ENCODE measurements around the gene GRIK5. TPM values are rescaled to one million over a fixed set of nuclear protein-coding genes. Genes with fewer than 3 reads are reported as not detected.

Gene GRIK5
- total RNA-seq, 4 donors from 2014 or later: 7.0 to 23.4 (median 12.3) TPM

DNA sequence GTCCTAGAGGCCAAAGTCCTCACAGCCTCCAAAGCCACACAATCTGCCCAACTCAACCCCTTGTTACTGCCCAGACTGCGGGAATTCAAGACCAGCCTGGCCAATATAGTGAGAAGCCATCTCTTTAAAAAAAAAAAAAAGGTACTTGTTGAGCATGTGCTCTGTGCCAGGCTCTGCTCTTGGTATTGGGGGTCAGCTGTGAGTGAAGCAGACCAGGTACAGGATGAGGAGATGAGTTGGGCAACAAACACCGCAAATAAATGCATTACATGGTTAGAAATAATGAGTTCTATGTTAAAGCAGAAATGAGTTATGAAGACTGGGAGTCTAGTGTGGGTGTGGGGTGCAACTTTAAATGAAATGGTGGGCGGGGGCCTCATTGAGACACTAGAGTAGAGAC, 9.9 kb downstream of the GRIK5 start:
- no peak for TF ChIP-seq POLR2AphosphoS5 (IDR thresholded peaks at IDR 0.05)
- no peak for TF ChIP-seq EP300 (IDR thresholded peaks at IDR 0.05)
- TF ChIP-seq, protein P1, sequence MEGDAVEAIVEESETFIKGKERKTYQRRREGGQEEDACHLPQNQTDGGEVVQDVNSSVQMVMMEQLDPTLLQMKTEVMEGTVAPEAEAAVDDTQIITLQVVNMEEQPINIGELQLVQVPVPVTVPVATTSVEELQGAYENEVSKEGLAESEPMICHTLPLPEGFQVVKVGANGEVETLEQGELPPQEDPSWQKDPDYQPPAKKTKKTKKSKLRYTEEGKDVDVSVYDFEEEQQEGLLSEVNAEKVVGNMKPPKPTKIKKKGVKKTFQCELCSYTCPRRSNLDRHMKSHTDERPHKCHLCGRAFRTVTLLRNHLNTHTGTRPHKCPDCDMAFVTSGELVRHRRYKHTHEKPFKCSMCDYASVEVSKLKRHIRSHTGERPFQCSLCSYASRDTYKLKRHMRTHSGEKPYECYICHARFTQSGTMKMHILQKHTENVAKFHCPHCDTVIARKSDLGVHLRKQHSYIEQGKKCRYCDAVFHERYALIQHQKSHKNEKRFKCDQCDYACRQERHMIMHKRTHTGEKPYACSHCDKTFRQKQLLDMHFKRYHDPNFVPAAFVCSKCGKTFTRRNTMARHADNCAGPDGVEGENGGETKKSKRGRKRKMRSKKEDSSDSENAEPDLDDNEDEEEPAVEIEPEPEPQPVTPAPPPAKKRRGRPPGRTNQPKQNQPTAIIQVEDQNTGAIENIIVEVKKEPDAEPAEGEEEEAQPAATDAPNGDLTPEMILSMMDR (IDR thresholded peaks at IDR 0.05): no peak
- TF ChIP-seq POLR2A (IDR thresholded peaks at IDR 0.05): no peak
- H3K4me1 ChIP-seq: no peaks in the 10 kb centered on the region
- H3K36me3 ChIP-seq: peaks cover 0 to 100% of the 10 kb centered on the region in 2 donors
- H3K4me3 ChIP-seq: no peak overlapping the region
- H3K27ac ChIP-seq: no peak overlapping the region
- 94 to 97% methylated on average over 2 to 3 of the region's 3 CpGs for WGBS, 2 donors (ENCODE audit: low coverage in 1 of 2)
- no peak for ATAC-seq
- H3K9me3 ChIP-seq: no peaks in the 10 kb centered on the region
- H3K27me3 ChIP-seq: no peaks in the 10 kb centered on the region

DNA sequence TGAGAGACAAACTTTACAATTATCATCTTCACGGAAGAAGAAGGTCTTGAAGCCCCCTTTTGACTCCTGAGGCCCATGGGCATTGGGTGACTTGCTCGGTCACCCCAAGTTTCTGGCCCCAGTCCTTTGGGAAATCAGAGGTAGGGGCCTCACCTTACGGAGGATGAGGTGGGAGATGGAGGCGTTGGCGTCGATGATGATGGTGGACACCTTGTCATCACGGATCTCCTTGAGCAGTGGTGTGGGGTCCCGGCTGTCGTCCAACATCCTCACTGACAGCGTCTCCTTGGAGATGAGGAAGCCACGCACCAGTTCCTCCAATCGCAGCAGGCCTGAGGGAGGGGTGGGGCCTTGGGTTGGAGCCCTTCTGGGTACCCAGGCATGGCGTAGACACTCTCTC, 10.8 kb downstream of the GRIK5 start:
- Histone ChIP-seq H3K27ac (no peak overlapping the region), H3K27me3 (no peaks in the 10 kb centered on the region), H3K9me3 (no peaks in the 10 kb centered on the region), H3K4me3 (no peak overlapping the region), H3K4me1 (no peaks in the 10 kb centered on the region), H3K36me3 (peaks cover 0 to 100% of the 10 kb centered on the region in 2 donors)
- WGBS, 2 donors (ENCODE audit: low coverage in 1 of 2): 88 to 89% methylated on average over 3 to 5 of the region's 13 CpGs
- no peak for ATAC-seq
- TF ChIP-seq EP300 (IDR thresholded peaks at IDR 0.05) (no peak), POLR2AphosphoS5 (IDR thresholded peaks at IDR 0.05) (no peak), POLR2A (IDR thresholded peaks at IDR 0.05) (no peak)
- TF ChIP-seq, protein P1 (IDR thresholded peaks at IDR 0.05): no peak

DNA sequence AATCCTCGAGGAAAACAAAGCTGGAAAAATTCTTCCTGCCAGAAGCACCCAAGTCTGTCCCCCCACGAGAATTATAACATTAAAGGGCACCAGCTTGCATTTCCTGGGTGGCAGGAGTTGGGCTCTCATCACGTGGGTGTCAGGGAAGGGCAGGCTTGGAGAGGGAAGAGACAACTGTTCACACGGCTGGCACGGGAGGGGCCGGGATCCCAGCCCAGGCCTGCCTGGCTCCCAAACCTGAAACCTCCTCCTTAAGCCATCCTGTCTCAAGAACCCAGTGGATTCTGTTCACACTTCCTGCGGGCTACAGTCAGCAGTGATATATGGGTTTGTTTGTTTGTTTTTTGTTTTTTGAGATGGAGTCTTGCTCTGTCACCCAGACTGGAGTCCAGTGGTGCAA, 12.2 kb downstream of the GRIK5 start:
- Histone ChIP-seq H3K9me3 (no peaks in the 10 kb centered on the region), H3K4me1 (no peaks in the 10 kb centered on the region), H3K4me3 (no peak overlapping the region), H3K27me3 (no peaks in the 10 kb centered on the region), H3K27ac (no peak overlapping the region), H3K36me3 (peaks cover 0 to 100% of the 10 kb centered on the region in 2 donors)
- 65 to 86% methylated on average over 2 to 4 of the region's 7 CpGs for WGBS, 2 donors (ENCODE audit: low coverage in 1 of 2)
- TF ChIP-seq, protein P1 (IDR thresholded peaks at IDR 0.05): no peak
- TF ChIP-seq POLR2A (IDR thresholded peaks at IDR 0.05) (no peak), EP300 (IDR thresholded peaks at IDR 0.05) (no peak), POLR2AphosphoS5 (IDR thresholded peaks at IDR 0.05) (no peak)
- ATAC-seq: no peak

DNA sequence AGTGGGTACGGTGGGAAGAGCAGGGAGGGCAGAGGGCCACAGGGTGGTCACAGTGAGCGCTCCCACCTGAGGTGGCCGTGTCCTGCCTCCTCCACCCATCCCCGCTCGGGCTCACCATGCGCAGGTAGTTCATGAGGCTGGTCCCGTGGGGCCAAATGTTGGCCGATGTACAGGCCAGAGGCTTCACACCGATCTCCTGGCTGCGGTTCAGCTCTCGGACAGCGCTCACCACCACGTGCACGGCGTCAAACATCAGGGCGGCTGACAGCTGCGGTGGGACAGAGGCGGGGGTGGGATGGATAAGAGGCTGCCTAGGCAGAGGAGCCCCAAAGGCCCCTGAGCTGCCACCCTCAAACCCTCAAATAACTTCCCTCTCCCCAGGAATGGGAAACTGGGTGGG, 15.8 kb downstream of the GRIK5 start:
- ATAC-seq: no peak
- Histone ChIP-seq H3K27ac (no peak overlapping the region), H3K36me3 (peaks cover 0 to 97% of the 10 kb centered on the region in 2 donors), H3K4me3 (no peak overlapping the region), H3K4me1 (no peaks in the 10 kb centered on the region), H3K9me3 (no peaks in the 10 kb centered on the region), H3K27me3 (no peaks in the 10 kb centered on the region)
- TF ChIP-seq, protein P1 (IDR thresholded peaks at IDR 0.05): no peak
- no peak for TF ChIP-seq EP300 (IDR thresholded peaks at IDR 0.05)
- no peak for TF ChIP-seq POLR2A (IDR thresholded peaks at IDR 0.05)
- no peak for TF ChIP-seq POLR2AphosphoS5 (IDR thresholded peaks at IDR 0.05)
- 14 to 73% methylated on average over 1 to 7 of the region's 18 CpGs for WGBS, 2 donors (ENCODE audit: low coverage in 1 of 2)

DNA sequence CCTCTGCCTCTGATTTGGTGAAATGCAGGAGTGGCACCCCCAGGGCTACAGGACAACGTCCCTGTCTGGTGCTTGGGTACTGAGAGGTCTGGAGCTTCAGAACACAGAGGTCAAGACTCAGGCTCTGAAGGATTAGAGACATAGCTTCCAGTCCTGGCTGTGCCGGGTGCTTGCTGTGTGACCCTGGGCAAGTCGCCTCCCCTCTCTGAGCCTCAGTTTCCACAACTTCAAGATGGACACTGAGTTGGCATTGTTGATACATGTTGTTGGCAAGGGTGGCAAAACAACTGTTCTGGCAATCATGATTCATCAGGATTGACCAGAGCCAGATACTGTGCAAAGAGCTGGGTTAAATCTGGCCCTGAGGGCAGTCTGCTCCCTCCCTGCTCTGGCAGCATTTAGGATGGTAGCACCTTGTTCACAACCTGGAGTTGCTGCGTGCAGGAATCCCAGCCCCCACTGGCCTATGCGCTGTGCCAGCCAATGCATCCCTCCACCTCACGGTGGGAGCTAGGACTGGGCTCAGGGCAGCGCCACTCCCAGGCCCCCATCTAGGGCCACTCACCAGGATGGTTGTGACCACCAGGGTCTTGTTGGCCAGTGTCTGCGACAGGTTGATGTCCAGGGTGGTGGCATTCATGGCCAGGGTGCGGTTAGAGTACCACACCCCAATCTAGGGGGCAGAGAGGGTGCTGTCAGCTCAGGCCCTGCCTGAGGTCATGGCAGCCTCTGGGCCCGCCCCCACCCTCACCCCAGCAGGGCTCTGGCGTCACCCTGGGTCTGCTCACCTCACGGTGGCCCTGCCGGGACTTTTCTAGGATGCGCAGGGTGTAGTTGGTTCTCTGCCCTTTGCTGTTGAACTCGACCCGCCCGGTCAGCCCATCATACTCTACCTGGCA, 16.7 kb downstream of the GRIK5 start:
- Histone ChIP-seq H3K4me3 (no peak overlapping the region), H3K27me3 (no peaks in the 10 kb centered on the region), H3K27ac (no peak overlapping the region), H3K36me3 (peaks cover 0 to 96% of the 10 kb centered on the region in 2 donors), H3K4me1 (no peaks in the 10 kb centered on the region), H3K9me3 (no peaks in the 10 kb centered on the region)
- no peak for ATAC-seq
- 74 to 80% methylated on average over 1 to 3 of the region's 17 CpGs for WGBS, 2 donors (ENCODE audit: low coverage in 1 of 2)
- no peak for TF ChIP-seq POLR2A (IDR thresholded peaks at IDR 0.05)

All from gastroesophageal sphincter (tissue), 4 donors.